LoVo (cell line): ENCODE results near the gene QPRT.
"Not testable (repeated sequence)": the region's sequence is repeated elsewhere in the genome, so short reads cannot be mapped to it uniquely, and the experiment has no call there.

Experiments used
- DNase-seq: peaks from one replicate; pipeline ENCODE4 v3.0.0-alpha.2; 2016; ENCODE audit warnings: low spot score

QPRT gene

GRCh38 chr16:29678691-29679267, at the start of gene QPRT:
QPRT (plus strand) TSS chr16:29679180; CDS start chr16:29679198, 18 bp downstream.
- DNase-seq = no peak

- not testable (repeated sequence) for DNase-seq
These were observed 49.7 kb upstream of the QPRT start for GRCh38 chr16:29629318-29629717.

- DNase-seq = not testable (repeated sequence)
These were observed 47.3 kb upstream of the QPRT start for GRCh38 chr16:29631658-29632057.

- not testable (repeated sequence) for DNase-seq
These were observed 43.1 kb upstream of the QPRT start for GRCh38 chr16:29635902-29636301.

- not testable (repeated sequence) for DNase-seq
These were observed 42.6 kb upstream of the QPRT start for GRCh38 chr16:29636368-29636767.

- DNase-seq = not testable (repeated sequence)
These were observed 40.2 kb upstream of the QPRT start for GRCh38 chr16:29638751-29639150.

GRCh38 chr16:29641561-29641960, 37.4 kb upstream of the QPRT start:
- DNase-seq = no peak

- DNase-seq = no peak
These were observed 35.4 kb upstream of the QPRT start for GRCh38 chr16:29643596-29643995.

GRCh38 chr16:29644338-29644857, 34.6 kb upstream of the QPRT start:
- DNase-seq = no peak

- no peak for DNase-seq
These were observed 33.8 kb upstream of the QPRT start for GRCh38 chr16:29644973-29645693.

- no peak for DNase-seq
These were observed 33.2 kb upstream of the QPRT start for GRCh38 chr16:29645694-29646187.

- DNase-seq = no peak
These were observed 32.0 kb upstream of the QPRT start for GRCh38 chr16:29646947-29647346.

GRCh38 chr16:29649588-29650494, 29.1 kb upstream of the QPRT start:
- DNase-seq = no peak

GRCh38 chr16:29650771-29651170, 28.2 kb upstream of the QPRT start:
- no peak for DNase-seq

- DNase-seq = no peak
These were observed 27.1 kb upstream of the QPRT start for GRCh38 chr16:29651774-29652349.

GRCh38 chr16:29653471-29653870, 25.5 kb upstream of the QPRT start:
- DNase-seq = no peak

- DNase-seq = not testable (repeated sequence)
These were observed 25.1 kb upstream of the QPRT start for GRCh38 chr16:29653890-29654289.

- DNase-seq = no peak
These were observed 22.1 kb upstream of the QPRT start for GRCh38 chr16:29656688-29657523.

GRCh38 chr16:29658705-29659104, 20.3 kb upstream of the QPRT start:
- DNase-seq = no peak

GRCh38 chr16:29662000-29662728, 16.8 kb upstream of the QPRT start:
- DNase-seq = no peak

GRCh38 chr16:29662729-29663015, 16.3 kb upstream of the QPRT start:
- no peak for DNase-seq
